HEK293T (cell line): ENCODE results near the gene GABARAP.

Source experiments
- CTCF ChIA-PET: fragments of 350-600 bp; formaldehyde crosslinking; extraction: SDS; loops from one replicate; lab custom pipeline; 2021; ENCODE audit warnings: antibody characterized with exemption, inconsistent platforms; lab: Yijun Ruan, JAX
- POLR2A ChIA-PET: fragments of 350-600 bp; formaldehyde crosslinking; extraction: SDS; loops from one replicate; lab custom pipeline; 2020; ENCODE audit warnings: antibody characterized with exemption, inconsistent platforms; lab: Yijun Ruan, JAX
- DNase-seq: peaks from one replicate; pipeline ENCODE4 v3.0.0; 2012; ENCODE audit warnings: mixed read lengths; ENCODE audit errors: extremely low spot score
- ARNT ChIP-seq: fragments of 450-650 bp; IDR thresholded peaks from 2 replicates; pipeline ENCODE4 v1.6.1; 2017; ENCODE audit warnings: mild to moderate bottlenecking
- BHLHE40 ChIP-seq: fragments of 450-650 bp; IDR thresholded peaks from 2 replicates; pipeline ENCODE4 v1.6.1; 2016; ENCODE audit warnings: mild to moderate bottlenecking, moderate library complexity, borderline replicate concordance
- CTBP1 ChIP-seq: fragments of 450-650 bp; IDR thresholded peaks from 2 replicates; pipeline ENCODE4 v1.6.1; 2016; ENCODE audit warnings: borderline replicate concordance
- ELF4 ChIP-seq: fragments of 450-650 bp; IDR thresholded peaks from 2 replicates; pipeline ENCODE4 v1.6.1; 2017; ENCODE audit warnings: antibody characterized with exemption
- FOXA1 ChIP-seq: fragments of 450-650 bp; IDR thresholded peaks from 2 replicates; pipeline ENCODE4 v1.6.1; 2016; ENCODE audit warnings: mild to moderate bottlenecking
- FOXM1 ChIP-seq: fragments of 450-650 bp; IDR thresholded peaks from 2 replicates; pipeline ENCODE4 v1.6.1; 2017; ENCODE audit warnings: mild to moderate bottlenecking, borderline replicate concordance
- HDGF ChIP-seq: fragments of 450-650 bp; IDR thresholded peaks from 2 replicates; pipeline ENCODE4 v1.6.1; 2017; ENCODE audit warnings: antibody characterized with exemption, borderline replicate concordance
- L3MBTL2 ChIP-seq: fragments of 450-650 bp; conservative IDR thresholded peaks from 2 replicates; pipeline ENCODE4 v1.6.1; 2016; ENCODE audit warnings: mild to moderate bottlenecking
- LEF1 ChIP-seq: fragments of 450-650 bp; IDR thresholded peaks from 2 replicates; pipeline ENCODE4 v1.6.1; 2017; ENCODE audit warnings: mild to moderate bottlenecking, borderline replicate concordance
- NFRKB ChIP-seq: fragments of 450-650 bp; IDR thresholded peaks from 2 replicates; pipeline ENCODE4 v1.6.1; 2016; ENCODE audit warnings: mild to moderate bottlenecking, moderate library complexity
- SP1 ChIP-seq: fragments of 450-650 bp; IDR thresholded peaks from 2 replicates; pipeline ENCODE4 v1.6.1; 2017
- SUZ12 ChIP-seq: fragments of 450-650 bp; IDR thresholded peaks from 2 replicates; pipeline ENCODE4 v1.6.1; 2016; ENCODE audit warnings: mild to moderate bottlenecking
- TARDBP ChIP-seq: fragments of 450-650 bp; IDR thresholded peaks from 2 replicates; pipeline ENCODE4 v1.6.1; 2016
- ZNF384 ChIP-seq: fragments of 450-650 bp; IDR thresholded peaks from 2 replicates; pipeline ENCODE4 v1.6.1; 2016
- TF ChIP-seq, protein P1 (sequence below): fragments of 450-650 bp; IDR thresholded peaks from 2 replicates; pipeline ENCODE4 v1.6.1; 2016

Gene GABARAP

DNA sequence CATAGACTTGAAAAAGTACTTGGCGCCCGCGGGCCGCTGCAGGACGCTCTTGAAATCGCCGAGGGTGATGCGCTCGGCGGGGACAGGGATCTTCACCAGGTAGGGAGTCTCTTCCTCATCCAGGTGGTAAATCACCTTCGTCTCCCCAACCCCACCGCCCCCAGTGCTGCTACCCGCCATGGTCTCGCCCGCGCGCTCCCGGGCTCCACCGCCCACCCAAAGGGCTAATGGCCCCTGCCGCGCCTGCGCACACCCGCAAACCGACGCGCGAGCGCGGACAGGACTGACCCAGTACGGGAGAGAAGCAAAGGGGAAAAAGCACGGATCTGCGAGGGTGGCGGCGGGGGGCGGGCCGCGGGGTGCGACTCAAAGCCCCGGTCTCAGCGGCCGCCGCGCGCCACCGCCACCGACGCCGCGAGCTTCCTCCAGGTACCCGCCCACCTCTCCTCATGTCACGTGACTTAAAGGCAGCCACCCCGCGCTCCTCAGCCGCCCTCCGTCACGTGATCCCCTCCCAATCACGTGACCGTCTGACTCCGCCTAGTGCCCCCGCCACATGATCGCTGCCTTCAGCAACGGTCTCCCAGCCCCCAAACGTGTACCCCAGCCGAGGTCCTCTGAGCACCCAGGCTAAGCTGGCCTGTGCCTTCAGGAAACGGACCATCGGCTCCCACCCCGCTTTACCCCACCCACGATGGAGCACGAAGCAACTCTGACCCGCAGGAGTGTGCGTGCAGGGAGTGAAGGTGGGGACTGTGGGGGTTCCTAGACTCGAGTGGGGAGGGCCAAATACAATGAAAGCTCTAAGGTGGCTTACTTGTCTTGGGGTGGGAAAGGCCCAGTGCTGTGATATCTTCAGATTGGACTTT is 7.9 kb downstream of the GABARAP start, which contains the start of gene DVL2:
DVL2 (minus strand) TSS at position 435 of the 869 bp plus-strand sequence; CDS start at position 180, 255 bp downstream.
- ChIA-PET POLR2A (interaction anchor here (1.5 to 9.7 kb wide), 4 partner anchors 9 to 95 kb away, joined by 3 to 166 read pairs (median 5); partner anchors contain the start of genes ACADVL, DLG4, GABARAP and NEURL4), CTCF (no interaction called here)
- peak; percentile 91 for DNase-seq
- peak; percentile 87 for TF ChIP-seq L3MBTL2
- TF ChIP-seq ZNF384 = no peak
- TF ChIP-seq SUZ12 = no peak
- no peak for TF ChIP-seq LEF1
- TF ChIP-seq, protein P1, sequence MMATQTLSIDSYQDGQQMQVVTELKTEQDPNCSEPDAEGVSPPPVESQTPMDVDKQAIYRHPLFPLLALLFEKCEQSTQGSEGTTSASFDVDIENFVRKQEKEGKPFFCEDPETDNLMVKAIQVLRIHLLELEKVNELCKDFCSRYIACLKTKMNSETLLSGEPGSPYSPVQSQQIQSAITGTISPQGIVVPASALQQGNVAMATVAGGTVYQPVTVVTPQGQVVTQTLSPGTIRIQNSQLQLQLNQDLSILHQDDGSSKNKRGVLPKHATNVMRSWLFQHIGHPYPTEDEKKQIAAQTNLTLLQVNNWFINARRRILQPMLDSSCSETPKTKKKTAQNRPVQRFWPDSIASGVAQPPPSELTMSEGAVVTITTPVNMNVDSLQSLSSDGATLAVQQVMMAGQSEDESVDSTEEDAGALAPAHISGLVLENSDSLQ = no peak
- TF ChIP-seq TARDBP = no peak

DNA sequence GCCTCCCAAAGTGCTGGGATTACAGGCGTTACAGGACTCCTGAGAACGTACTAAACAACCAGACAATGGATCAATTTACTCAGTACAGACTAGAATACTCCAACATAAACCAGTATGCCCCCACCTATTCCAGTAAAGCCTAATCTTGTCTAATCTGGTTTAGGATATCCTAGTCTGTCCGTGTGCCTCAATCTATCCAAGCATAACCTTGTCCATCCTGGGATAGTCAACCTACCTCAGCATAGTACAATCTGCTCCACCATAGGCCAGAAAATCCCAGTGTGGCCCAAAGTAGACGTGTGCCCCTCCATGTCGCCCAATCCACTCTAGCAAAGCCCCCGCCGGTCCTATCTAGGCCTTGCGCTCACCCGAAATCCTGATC is 8.6 kb downstream of the GABARAP start:
- no peak for DNase-seq
- CTCF ChIA-PET = no interaction called here
- POLR2A ChIA-PET = interaction anchor here (1.0 to 9.7 kb wide), 6 partner anchors 9 to 96 kb away, joined by 3 to 166 read pairs (median 3); partner anchors contain the start of genes ACADVL, DLG4, GABARAP and NEURL4
- TF ChIP-seq L3MBTL2 (0 out of 2 replicates have a peak, but pooled peaks have one; percentile 12), HDGF (no peak)

GRCh38 chr17:7232114-7232513 is 10.1 kb downstream of the GABARAP start:
- ChIA-PET POLR2A (no interaction called here), CTCF (no interaction called here)
- DNase-seq = no peak
- TF ChIP-seq SP1 = no peak
- TF ChIP-seq, protein P1 = 0 out of 2 replicates have a peak, but pooled peaks have one; percentile 12

- ChIA-PET CTCF (no interaction called here), POLR2A (interaction anchor here (1.1 to 1.4 kb wide), 2 partner anchors 9 to 10 kb away, joined by 3 to 4 read pairs; partner anchors contain the start of genes ACADVL and DLG4)
- DNase-seq = no peak
- TF ChIP-seq CTBP1 (no peak), ELF4 (no peak), BHLHE40 (no peak), ZNF384 (no peak), SUZ12 (no peak), LEF1 (no peak), NFRKB (no peak), FOXM1 (no peak)
Observed at GRCh38 chr17:7229504-7229903, 12.7 kb downstream of the GABARAP start.

DNA sequence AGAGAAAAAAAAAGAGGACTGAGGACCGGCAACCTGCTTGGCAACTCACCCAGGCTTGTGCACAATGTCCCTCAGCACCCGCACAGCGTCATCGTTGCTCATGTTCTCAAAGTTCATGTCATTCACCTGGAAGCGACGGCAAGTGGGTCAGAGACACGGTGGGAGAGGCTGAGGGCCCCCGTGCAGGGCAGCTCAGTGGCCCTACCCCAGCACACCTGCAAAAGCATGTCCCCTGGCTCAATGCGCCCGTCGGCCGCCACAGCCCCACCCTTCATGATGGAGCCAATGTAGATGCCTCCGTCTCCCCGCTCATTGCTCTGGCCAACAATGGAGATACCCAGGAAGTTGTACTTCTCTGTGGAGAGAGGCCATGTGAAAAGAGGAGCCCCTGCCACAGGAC is 13.3 kb downstream of the GABARAP start:
- TF ChIP-seq LEF1 (no peak), BHLHE40 (no peak)
- ChIA-PET CTCF (no interaction called here), POLR2A (interaction anchor here (1.4 kb wide), 1 partner anchor 8 kb away, joined by 4 read pairs; no protein-coding TSS in a partner anchor)
- DNase-seq = no peak

DNA sequence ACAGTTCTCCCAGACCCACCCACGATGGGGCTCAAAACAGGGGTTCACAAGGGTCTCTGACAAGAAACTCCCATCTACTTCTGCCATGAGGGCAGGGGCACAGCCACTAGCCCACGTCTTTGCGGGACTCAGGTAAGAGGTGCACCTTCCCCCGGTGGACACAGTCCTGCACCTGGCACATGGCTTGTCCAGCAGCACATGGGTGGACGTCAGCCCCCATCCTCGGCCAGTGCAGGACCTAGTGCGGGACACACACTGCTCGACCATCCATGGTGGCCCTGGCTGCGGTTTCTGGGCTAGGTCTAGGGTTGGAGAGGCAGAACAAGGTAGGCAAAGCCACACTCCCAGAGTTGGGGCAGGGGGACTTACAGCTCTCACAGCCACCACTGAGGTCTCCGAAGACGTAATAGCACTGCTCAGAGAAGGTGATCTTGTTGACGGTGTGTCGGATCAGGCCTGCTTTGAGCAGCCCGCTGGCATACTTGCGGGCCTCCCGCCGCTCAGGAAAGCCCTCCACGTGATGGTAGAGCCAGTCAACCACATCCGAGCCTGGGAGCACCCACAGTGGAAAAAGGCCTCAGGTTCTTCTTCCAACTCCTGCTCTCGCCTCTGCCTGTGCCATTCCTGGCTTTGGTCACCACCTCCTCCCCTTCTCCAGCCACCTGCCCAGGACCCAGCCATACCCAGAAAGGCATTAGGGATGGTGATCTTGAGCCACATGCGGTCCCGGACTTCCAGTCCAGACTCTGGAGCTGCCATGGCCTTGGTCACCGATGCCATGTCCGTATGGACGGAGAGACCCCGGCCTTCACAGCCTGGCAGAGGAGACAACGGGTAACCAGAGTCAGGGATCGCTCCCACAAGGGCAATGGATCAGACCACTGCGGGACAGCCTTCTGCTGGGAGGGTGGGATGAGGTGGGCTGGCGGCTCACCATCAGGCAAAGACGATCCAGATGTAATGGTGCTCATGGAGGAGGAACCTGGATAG is 15.2 kb downstream of the GABARAP start:
- no peak for DNase-seq
- ChIA-PET POLR2A (no interaction called here), CTCF (no interaction called here)
- TF ChIP-seq CTBP1 (no peak), ZNF384 (no peak), SP1 (no peak)

GRCh38 chr17:7225711-7226331 is 16.4 kb downstream of the GABARAP start:
- no peak for DNase-seq
- TF ChIP-seq CTBP1 (no peak), L3MBTL2 (no peak), FOXA1 (no peak), NFRKB (no peak), ELF4 (no peak), ARNT (no peak)
- ChIA-PET POLR2A (interaction anchor here (9.3 kb wide), 1 partner anchor 13 kb away, joined by 166 read pairs; the partner anchor contains the start of genes DVL2, GABARAP and PHF23), CTCF (interaction anchor here (0.6 kb wide), 1 partner anchor 50 kb away, joined by 3 read pairs; no protein-coding TSS in a partner anchor)
